PC-3 (cell line): ENCODE data around the gene RAB33A. TPM values are rescaled to one million over a fixed set of nuclear protein-coding genes. Genes with fewer than 3 reads are reported as not detected.

Experiments used
- ATAC-seq: fragments of 200-7000 bp; cut with Tn5 transposase; 2 replicates; pipeline ENCODE4 v1.9.1; 2020; ENCODE audit warnings: mild to moderate bottlenecking, moderate library complexity
- BruUV-seq: library from RNA; stranded (reverse); fragments of 400-500 nt; replicated peaks from 2 replicates; lab custom pipeline; 2021; lab: Mats Ljungman, UMichigan
- CTCF ChIA-PET: fragments of 300-600 bp; sonication (Branson Sonifier 250); formaldehyde crosslinking; loops from one replicate; lab custom pipeline; 2022; ENCODE audit warnings: antibody characterized with exemption; lab: Charles Lee
- POLR2A ChIA-PET: fragments of 300-600 bp; sonication (Branson Sonifier 250); formaldehyde crosslinking; loops from one replicate; lab custom pipeline; 2022; ENCODE audit warnings: antibody characterized with exemption; ENCODE audit not compliant: unreplicated experiment; lab: Charles Lee
- DNase-seq: peaks from one replicate; pipeline ENCODE4 v3.0.0-alpha.2; 2015
- H2AFZ ChIP-seq: fragments of 300-600 bp; sonication (generic); 2 replicates; pipeline ENCODE4 v1.6.0; 2016; ENCODE audit warnings: antibody characterized with exemption, low read length
- H3F3A ChIP-seq: fragments of 300-600 bp; sonication (generic); one replicate; pipeline ENCODE4 v1.6.0; 2017; ENCODE audit warnings: antibody characterized with exemption, low read length, control low read depth, mild to moderate bottlenecking; ENCODE audit not compliant: unreplicated experiment
- H3K27ac ChIP-seq: fragments of 300-600 bp; sonication (generic); 2 replicates; pipeline ENCODE4 v1.5.1; 2016; ENCODE audit warnings: mild to moderate bottlenecking, low read length
- H3K27me3 ChIP-seq: fragments of 300-600 bp; sonication (generic); 2 replicates; pipeline ENCODE4 v1.6.1; 2016; ENCODE audit warnings: low read length, mixed read lengths
- H3K36me3 ChIP-seq: fragments of 300-600 bp; sonication (generic); 2 replicates; pipeline ENCODE4 v1.6.1; 2016; ENCODE audit warnings: low read depth, mixed run types, low read length, mixed read lengths
- H3K4me1 ChIP-seq: fragments of 300-600 bp; sonication (generic); 2 replicates; pipeline ENCODE4 v1.5.1; 2016; ENCODE audit warnings: low read length; ENCODE audit not compliant: insufficient read depth
- H3K4me2 ChIP-seq: fragments of 300-600 bp; sonication (generic); 2 replicates; pipeline ENCODE4 v1.6.0; 2016; ENCODE audit warnings: low read length
- H3K4me3 ChIP-seq: fragments of 300-600 bp; sonication (generic); 2 replicates; pipeline ENCODE4 v1.5.1; 2016; ENCODE audit warnings: mild to moderate bottlenecking, low read length, mixed read lengths
- H3K79me2 ChIP-seq: fragments of 300-600 bp; sonication (generic); 2 replicates; pipeline ENCODE4 v1.6.1; 2017; ENCODE audit warnings: low read length, mixed read lengths
- H3K9ac ChIP-seq: fragments of 300-600 bp; sonication (generic); 2 replicates; pipeline ENCODE4 v1.6.0; 2016; ENCODE audit warnings: mild to moderate bottlenecking, low read length
- H3K9me2 ChIP-seq: fragments of 300-600 bp; sonication (generic); replicated peaks from 2 replicates; pipeline ENCODE4 v1.6.1; 2016; ENCODE audit warnings: mixed run types, low read length, mixed read lengths
- H3K9me3 ChIP-seq: fragments of 300-600 bp; sonication (generic); 2 replicates; pipeline ENCODE4 v1.6.1; 2016; ENCODE audit warnings: low read length, mixed read lengths
- H4K20me1 ChIP-seq: fragments of 300-600 bp; sonication (generic); 2 replicates; pipeline ENCODE4 v1.6.1; 2016; ENCODE audit warnings: low read length, mixed read lengths
- CTCF ChIP-seq: fragments of 300-600 bp; sonication (generic); conservative IDR thresholded peaks from 2 replicates; pipeline ENCODE4 v1.5.1; 2017; ENCODE audit warnings: antibody characterized with exemption, low read depth, mild to moderate bottlenecking, low read length
- EZH2 ChIP-seq: fragments of 300-600 bp; sonication (generic); IDR thresholded peaks from one replicate; pipeline ENCODE4 v1.6.1; 2017; ENCODE audit warnings: antibody characterized with exemption, mild to moderate bottlenecking, low read length; ENCODE audit not compliant: unreplicated experiment
- EZH2phosphoT487 ChIP-seq: fragments of 300-600 bp; sonication (generic); IDR thresholded peaks from 2 replicates; pipeline ENCODE4 v1.6.1; 2018; ENCODE audit warnings: mild to moderate bottlenecking, antibody characterized with exemption, low read length, borderline replicate concordance
- intact Hi-C: fragments of 100-400 bp; cut with micrococcal nuclease; formaldehyde crosslinking; loops from 2 replicates; pipeline ENCODE4 v1.9.0; 2023
- total RNA-seq: library from RNA; depleted of rRNA; stranded (reverse); fragments of >200 nt; gene quantifications from 2 replicates; pipeline ENCODE4 v1.2.3, GENCODE V29; 2014

The RAB33A gene
- total RNA-seq, 1 experiment from 2014 or later, result not detected

DNA sequence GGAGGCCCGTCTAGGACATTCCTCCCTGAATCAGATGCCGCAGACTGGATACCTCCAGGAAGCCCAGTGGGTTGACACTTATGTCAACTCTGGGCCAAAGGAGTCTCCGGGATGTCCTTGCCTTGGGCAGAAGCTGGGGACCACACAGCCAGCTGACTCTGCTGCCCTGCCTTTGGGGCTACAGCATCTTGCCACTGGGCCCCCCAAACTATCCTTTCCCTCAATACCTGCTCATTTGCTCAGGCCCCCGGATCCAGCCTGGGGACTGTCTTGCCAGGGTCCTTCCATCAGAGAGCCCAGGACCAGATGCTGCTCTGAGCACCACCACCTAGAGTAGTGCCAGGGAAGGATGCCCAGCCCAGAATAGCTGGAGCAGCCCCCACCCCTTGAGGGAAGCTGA is 19.0 kb downstream of the RAB33A start:
- no peaks in the 10 kb centered on the region for H3K9me2 ChIP-seq
- H3K9ac ChIP-seq, result no peak overlapping the region
- H3K4me3 ChIP-seq, result no peak overlapping the region
- no peaks in the 10 kb centered on the region for H3K9me3 ChIP-seq
- no peak for DNase-seq
- no peaks in the 10 kb centered on the region for H4K20me1 ChIP-seq
- H3F3A ChIP-seq, result no peaks in the 10 kb centered on the region
- ATAC-seq, result no peak
- intact Hi-C loops, result loop anchor here (5.0 kb wide), 1 partner anchor 588 kb away; no protein-coding TSS in a partner anchor
- H3K79me2 ChIP-seq, result no peaks in the 10 kb centered on the region
- no peak for TF ChIP-seq CTCF
- no peak for TF ChIP-seq EZH2phosphoT487
- no peak overlapping the region for H3K4me2 ChIP-seq
- CTCF ChIA-PET, result interaction anchor here (2.4 kb wide), 1 partner anchor 111 kb away, joined by 5 read pairs; no protein-coding TSS in a partner anchor
- BruUV-seq, result no TSS peak
- H3K27ac ChIP-seq, result no peak overlapping the region
- POLR2A ChIA-PET, result no interaction called here
- no peak overlapping the region for H2AFZ ChIP-seq
- no peaks in the 10 kb centered on the region for H3K36me3 ChIP-seq
- H3K4me1 ChIP-seq, result no peaks in the 10 kb centered on the region
- H3K27me3 ChIP-seq, result no peaks in the 10 kb centered on the region

GRCh38 chrX:130196466-130196865 is 24.7 kb downstream of the RAB33A start:
- CTCF ChIA-PET, result no interaction called here

GRCh38 chrX:130197464-130197863 is 25.7 kb downstream of the RAB33A start:
- no peak overlapping the region for H3K4me3 ChIP-seq
- ATAC-seq, result no peak
- no peak for TF ChIP-seq EZH2
- TF ChIP-seq EZH2phosphoT487, result no peak
- no peak for TF ChIP-seq CTCF
- no peak overlapping the region for H3K4me2 ChIP-seq
- no peaks in the 10 kb centered on the region for H3K79me2 ChIP-seq
- H3K27ac ChIP-seq, result no peak overlapping the region
- no peak for DNase-seq
- no peaks in the 10 kb centered on the region for H3K27me3 ChIP-seq
- H3K36me3 ChIP-seq, result no peaks in the 10 kb centered on the region
- H3K9ac ChIP-seq, result no peak overlapping the region
- ChIA-PET CTCF (no interaction called here), POLR2A (no interaction called here)
- no peaks in the 10 kb centered on the region for H4K20me1 ChIP-seq
- H3K9me3 ChIP-seq, result no peaks in the 10 kb centered on the region
- no peaks in the 10 kb centered on the region for H3K9me2 ChIP-seq
- no peaks in the 10 kb centered on the region for H3F3A ChIP-seq
- H2AFZ ChIP-seq, result no peak overlapping the region
- H3K4me1 ChIP-seq, result no peaks in the 10 kb centered on the region
- no TSS peak for BruUV-seq
- intact Hi-C loops, result no loop called here

More at GRCh38 chrX:130196466-130196865, 24.7 kb downstream of the RAB33A start:
- H2AFZ ChIP-seq, result no peak overlapping the region
- H3K9ac ChIP-seq, result no peak overlapping the region
- H3K9me3 ChIP-seq, result no peaks in the 10 kb centered on the region
- no peaks in the 10 kb centered on the region for H4K20me1 ChIP-seq
- no peak for TF ChIP-seq EZH2phosphoT487
- no peak for TF ChIP-seq EZH2
- TF ChIP-seq CTCF, result no peak
- intact Hi-C loops, result no loop called here
- H3K4me3 ChIP-seq, result no peak overlapping the region
- H3K4me2 ChIP-seq, result no peak overlapping the region
- H3F3A ChIP-seq, result no peaks in the 10 kb centered on the region
- H3K4me1 ChIP-seq, result no peaks in the 10 kb centered on the region
- POLR2A ChIA-PET, result no interaction called here
- H3K27ac ChIP-seq, result no peak overlapping the region
- no peaks in the 10 kb centered on the region for H3K79me2 ChIP-seq
- DNase-seq, result no peak
- no peaks in the 10 kb centered on the region for H3K27me3 ChIP-seq
- no peaks in the 10 kb centered on the region for H3K36me3 ChIP-seq
- no peaks in the 10 kb centered on the region for H3K9me2 ChIP-seq
- no peak for ATAC-seq
- no TSS peak for BruUV-seq
